GM12873 (cell line): ENCODE measurements around the gene KLHL35.

Experiments used
- TF ChIP-seq, protein P1 (sequence below): IDR thresholded peaks from 2 replicates; pipeline ENCODE4 v1.5.1; 2012; ENCODE audit warnings: low read depth, mild to moderate bottlenecking, moderate library complexity, low read length, control low read depth; ENCODE audit not compliant: insufficient read depth; ENCODE audit errors: missing control alignments

The KLHL35 gene

DNA sequence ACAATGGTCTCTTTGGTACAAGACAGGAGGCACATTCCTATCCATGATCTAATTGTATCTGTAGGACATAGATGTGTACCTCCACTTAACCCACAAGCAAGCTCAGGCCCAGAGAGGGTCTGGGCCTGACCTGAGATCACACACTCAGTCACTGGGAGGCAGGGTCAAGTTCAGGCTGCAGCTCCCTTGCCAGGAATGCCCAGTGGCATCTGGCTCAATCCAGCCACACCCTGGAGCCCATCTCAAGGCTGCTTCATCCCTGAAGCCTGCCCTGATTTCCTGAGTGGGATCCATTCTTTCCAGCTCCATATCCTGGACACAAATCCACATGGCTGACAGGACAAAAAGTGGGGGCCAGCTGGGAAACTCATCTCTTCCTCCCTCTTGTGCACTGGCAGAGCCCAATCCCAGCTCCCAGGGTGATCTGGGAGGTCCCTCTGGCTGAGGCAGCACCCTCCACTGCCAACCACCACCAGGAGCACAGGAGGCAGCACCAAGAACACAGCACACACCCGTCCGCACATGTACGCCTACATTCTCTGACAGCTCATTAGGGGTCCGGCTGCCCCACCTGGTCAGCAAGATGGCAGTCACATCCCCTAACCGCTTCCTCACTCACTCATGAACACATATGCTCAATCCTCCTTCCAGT lies 39.2 kb upstream of the KLHL35 start:
- TF ChIP-seq, protein P1, sequence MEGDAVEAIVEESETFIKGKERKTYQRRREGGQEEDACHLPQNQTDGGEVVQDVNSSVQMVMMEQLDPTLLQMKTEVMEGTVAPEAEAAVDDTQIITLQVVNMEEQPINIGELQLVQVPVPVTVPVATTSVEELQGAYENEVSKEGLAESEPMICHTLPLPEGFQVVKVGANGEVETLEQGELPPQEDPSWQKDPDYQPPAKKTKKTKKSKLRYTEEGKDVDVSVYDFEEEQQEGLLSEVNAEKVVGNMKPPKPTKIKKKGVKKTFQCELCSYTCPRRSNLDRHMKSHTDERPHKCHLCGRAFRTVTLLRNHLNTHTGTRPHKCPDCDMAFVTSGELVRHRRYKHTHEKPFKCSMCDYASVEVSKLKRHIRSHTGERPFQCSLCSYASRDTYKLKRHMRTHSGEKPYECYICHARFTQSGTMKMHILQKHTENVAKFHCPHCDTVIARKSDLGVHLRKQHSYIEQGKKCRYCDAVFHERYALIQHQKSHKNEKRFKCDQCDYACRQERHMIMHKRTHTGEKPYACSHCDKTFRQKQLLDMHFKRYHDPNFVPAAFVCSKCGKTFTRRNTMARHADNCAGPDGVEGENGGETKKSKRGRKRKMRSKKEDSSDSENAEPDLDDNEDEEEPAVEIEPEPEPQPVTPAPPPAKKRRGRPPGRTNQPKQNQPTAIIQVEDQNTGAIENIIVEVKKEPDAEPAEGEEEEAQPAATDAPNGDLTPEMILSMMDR: no peak

DNA sequence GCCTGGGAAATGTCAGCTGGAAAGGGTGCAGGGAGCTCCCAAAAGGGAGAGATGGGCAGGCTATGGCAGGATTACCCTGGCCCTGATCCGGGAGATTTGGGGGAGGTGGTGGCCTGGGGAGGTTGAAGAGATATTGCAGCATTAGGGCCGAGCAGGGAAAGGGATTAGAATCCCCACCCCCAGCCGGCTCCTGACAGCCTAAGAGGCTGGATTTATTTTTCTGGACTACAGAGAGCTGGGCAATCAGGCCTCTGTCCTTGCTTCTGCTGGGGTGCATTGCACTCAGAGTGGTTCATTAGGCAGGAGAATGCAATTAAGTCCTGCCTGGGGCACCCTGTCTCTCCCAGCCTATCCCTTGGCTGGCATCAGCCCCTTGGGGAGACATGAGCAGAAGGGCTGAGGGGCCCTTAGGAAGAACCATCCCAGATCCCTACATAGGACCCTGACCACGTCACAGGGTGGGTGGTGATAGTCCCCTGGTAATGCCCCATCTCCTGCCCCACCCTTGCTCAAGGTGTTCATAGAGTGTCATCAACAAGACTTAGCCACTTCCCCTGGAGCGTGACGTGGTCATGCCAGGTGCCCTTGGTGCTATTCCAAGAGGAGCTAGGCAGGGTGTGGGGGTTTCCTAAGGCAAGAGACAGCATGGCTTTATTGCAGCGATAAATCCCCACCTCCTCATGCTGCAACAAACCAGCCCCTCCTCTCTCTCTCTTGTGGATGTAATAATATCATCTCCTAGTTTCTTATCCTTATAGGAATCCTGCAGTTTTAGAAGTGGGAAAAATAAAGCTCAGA lies 38.4 kb upstream of the KLHL35 start:
- TF ChIP-seq, protein P1: no peak

DNA sequence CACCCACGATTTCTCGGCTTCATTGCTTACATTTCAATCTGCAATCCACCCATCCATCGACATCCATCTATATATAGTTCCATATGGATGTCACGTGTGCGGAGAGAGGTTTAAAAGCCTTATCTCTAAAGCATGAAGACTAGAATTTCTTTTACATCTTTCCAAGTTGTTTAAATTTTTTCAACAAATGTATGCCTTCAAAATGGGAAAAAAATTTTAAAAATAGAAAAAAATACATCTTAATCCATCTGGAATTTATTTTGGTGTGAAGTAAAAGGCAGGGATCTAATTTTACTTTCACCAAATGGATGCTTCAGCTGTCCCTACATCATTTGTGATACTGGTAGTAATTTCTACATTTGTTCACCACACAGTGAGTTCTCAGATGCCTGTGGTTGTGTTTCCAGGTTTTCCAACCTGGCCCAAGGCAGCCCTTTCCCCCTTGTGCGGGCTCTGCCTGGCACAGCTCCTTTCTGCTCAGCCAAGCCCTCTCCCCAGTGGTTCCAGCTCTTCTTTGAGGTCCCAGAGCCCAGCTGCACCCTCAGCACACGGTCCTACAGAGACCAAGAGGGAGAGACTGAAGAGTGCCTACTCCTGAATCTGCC lies 37.6 kb upstream of the KLHL35 start:
- TF ChIP-seq, protein P1: no peak

DNA sequence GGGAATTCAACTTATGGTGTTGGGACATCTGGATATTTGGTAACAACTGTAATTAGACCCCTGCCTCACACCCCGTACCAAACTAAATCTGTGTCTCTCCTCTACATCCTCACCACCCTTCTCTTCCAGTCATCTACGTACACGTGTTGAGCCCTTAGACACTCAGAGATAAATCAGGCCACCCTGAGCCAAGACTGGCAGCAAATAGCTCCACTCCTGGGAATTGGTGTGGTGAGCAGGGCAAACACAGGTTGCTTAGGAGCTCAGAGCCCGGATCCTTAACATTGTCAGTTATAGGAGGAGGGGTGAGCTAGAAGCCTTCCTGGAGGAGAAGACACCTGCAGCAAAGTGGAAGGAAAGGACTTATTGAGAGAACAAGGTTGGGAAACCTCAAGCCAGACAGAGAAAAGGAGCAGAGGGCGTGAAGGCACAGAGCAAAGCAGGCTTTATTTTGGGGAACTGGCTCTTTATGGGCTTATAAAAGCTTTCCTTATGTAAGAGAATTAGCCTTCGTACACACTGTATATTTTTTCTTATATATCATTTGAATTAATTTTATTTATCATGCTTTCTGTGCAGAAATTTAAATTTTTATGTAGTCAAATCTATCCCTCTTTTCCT lies 36.9 kb upstream of the KLHL35 start:
- TF ChIP-seq, protein P1: no peak

DNA sequence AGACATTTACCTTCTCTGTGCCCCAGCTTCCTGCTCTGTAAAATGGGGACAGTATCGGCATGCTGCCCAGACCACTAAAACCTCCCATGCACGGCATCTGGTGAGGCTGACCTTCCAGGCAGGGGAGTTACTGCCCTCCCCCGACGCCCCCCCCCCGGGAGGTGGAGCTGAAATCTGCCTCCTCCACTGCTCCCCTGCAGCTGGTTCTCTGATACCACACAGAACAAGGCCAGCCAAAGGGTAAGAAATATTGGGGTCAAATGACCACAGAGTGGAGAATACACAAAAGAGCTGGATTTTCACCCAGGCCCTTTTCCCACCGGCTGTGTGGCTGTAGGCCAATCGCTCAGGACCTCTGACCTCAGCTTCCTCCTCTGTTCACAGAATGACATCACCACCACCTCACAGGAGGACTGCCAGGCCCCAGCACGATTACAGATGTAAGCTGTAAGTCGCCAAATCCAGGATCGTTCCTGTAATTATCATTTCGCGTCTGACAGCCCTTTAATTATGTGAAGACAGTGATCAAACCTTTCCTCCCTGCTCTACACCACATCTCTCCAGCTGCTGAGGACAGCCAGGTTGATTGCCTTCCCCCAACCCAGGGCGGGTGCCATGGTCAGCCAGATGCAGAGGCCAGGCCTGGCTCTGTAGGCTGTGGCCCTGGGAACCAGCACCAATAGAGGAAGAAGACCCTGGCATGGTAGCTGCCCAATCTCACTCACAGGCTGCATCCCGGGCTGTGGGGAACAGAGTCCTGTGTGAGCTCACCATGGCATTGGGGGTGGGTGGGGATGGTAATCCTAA lies 35.7 kb upstream of the KLHL35 start:
- TF ChIP-seq, protein P1: no peak

DNA sequence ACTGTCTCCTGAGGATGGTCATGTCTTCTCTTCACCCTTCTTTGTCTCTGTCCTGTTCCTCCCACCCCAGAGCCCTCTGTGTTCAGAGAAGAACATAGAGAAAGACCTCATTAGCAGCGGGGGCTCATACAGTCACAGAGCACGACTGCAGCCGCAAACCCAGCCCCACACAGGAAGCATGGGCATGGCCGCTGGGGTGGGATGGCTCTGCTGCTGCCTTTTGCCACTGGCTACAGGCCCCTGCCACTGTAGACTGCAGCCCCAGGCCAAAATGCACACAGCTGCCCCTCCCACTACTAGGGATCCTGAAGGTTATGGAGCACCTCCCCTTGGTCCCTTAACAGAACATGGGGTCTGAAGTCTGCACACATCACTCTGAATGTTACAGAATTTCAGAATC lies 34.9 kb upstream of the KLHL35 start:
- TF ChIP-seq, protein P1: no peak
